ENCODE data around the gene HEXD.

HEXD gene

GRCh38 chr17:82487910-82488309 lies 69.8 kb downstream of the HEXD start:
- H2AK5ac ChIP-seq (ENCODE audit: low read length) = no peak overlapping the region
- no peaks in the 10 kb centered on the region for H3K79me1 ChIP-seq (ENCODE audit: low read length)
- no peak overlapping the region for H2BK5ac ChIP-seq (ENCODE audit: low read length)
- no peak overlapping the region for H3K4me3 ChIP-seq (ENCODE audit: low read length)
- no peaks in the 10 kb centered on the region for H3K27me3 ChIP-seq (ENCODE audit: insufficient read depth, low read length, poor library complexity)
- H4K5ac ChIP-seq (ENCODE audit: low read length) = no peak overlapping the region
- H3K4ac ChIP-seq (ENCODE audit: low read depth, low read length) = no peak overlapping the region
- no peak overlapping the region for H2BK15ac ChIP-seq (replicated peaks; ENCODE audit: low read depth)
- no peak overlapping the region for H4K8ac ChIP-seq (ENCODE audit: low read depth, low read length)
- H3K56ac ChIP-seq (ENCODE audit: low read length) = no peak overlapping the region
- H3K9ac ChIP-seq (ENCODE audit: low read length) = no peak overlapping the region
- no peak overlapping the region for H2BK120ac ChIP-seq (ENCODE audit: low read depth, low read length)
- H3K36me3 ChIP-seq (ENCODE audit: control insufficient read depth, insufficient read depth, low read length) = peaks cover 5% of the 10 kb centered on the region
- H3K4me1 ChIP-seq (ENCODE audit: control insufficient read depth, low read depth, low read length) = no peaks in the 10 kb centered on the region
- no peaks in the 10 kb centered on the region for H3K79me2 ChIP-seq (ENCODE audit: control insufficient read depth, insufficient read depth, low read length)
- no peak overlapping the region for H3K4me2 ChIP-seq (ENCODE audit: low read length)
- DNase-seq = no peak
- H3K18ac ChIP-seq (ENCODE audit: low read length) = no peak overlapping the region
- no peak overlapping the region for H3K23ac ChIP-seq (ENCODE audit: low read length)
- H3K27ac ChIP-seq (ENCODE audit: low read depth, low read length) = no peak overlapping the region
- WGBS (ENCODE audit: extremely low coverage, insufficient coverage, low lambda C conversion rate) = no CpG with 5 or more reads among the region's 14 CpGs

GRCh38 chr17:82489117-82489516 lies 71.0 kb downstream of the HEXD start:
- Histone ChIP-seq H3K4ac (ENCODE audit: low read depth, low read length) (no peak overlapping the region), H2BK120ac (ENCODE audit: low read depth, low read length) (no peak overlapping the region), H3K23ac (ENCODE audit: low read length) (no peak overlapping the region), H3K27me3 (ENCODE audit: insufficient read depth, low read length, poor library complexity) (no peaks in the 10 kb centered on the region), H3K9ac (ENCODE audit: low read length) (no peak overlapping the region), H3K4me1 (ENCODE audit: control insufficient read depth, low read depth, low read length) (no peaks in the 10 kb centered on the region), H2BK5ac (ENCODE audit: low read length) (no peak overlapping the region), H3K36me3 (ENCODE audit: control insufficient read depth, insufficient read depth, low read length) (peaks cover 5% of the 10 kb centered on the region), H3K27ac (ENCODE audit: low read depth, low read length) (no peak overlapping the region), H3K56ac (ENCODE audit: low read length) (no peak overlapping the region), H4K5ac (ENCODE audit: low read length) (no peak overlapping the region), H4K8ac (ENCODE audit: low read depth, low read length) (no peak overlapping the region), H3K4me2 (ENCODE audit: low read length) (no peak overlapping the region), H3K79me2 (ENCODE audit: control insufficient read depth, insufficient read depth, low read length) (no peaks in the 10 kb centered on the region), H3K18ac (ENCODE audit: low read length) (no peak overlapping the region), H2BK15ac (replicated peaks; ENCODE audit: low read depth) (no peak overlapping the region), H2AK5ac (ENCODE audit: low read length) (no peak overlapping the region), H3K4me3 (ENCODE audit: low read length) (no peak overlapping the region), H3K79me1 (ENCODE audit: low read length) (no peaks in the 10 kb centered on the region)
- WGBS (ENCODE audit: extremely low coverage, insufficient coverage, low lambda C conversion rate) = no CpG with 5 or more reads among the region's 8 CpGs
- DNase-seq = no peak

GRCh38 chr17:82489851-82490511 lies 71.8 kb downstream of the HEXD start:
- no peak overlapping the region for H2AK5ac ChIP-seq (ENCODE audit: low read length)
- H3K56ac ChIP-seq (ENCODE audit: low read length) = no peak overlapping the region
- no peak overlapping the region for H2BK120ac ChIP-seq (ENCODE audit: low read depth, low read length)
- H3K4ac ChIP-seq (ENCODE audit: low read depth, low read length) = no peak overlapping the region
- H4K8ac ChIP-seq (ENCODE audit: low read depth, low read length) = no peak overlapping the region
- H3K23ac ChIP-seq (ENCODE audit: low read length) = no peak overlapping the region
- DNase-seq = no peak
- H3K4me2 ChIP-seq (ENCODE audit: low read length) = no peak overlapping the region
- no peaks in the 10 kb centered on the region for H3K79me1 ChIP-seq (ENCODE audit: low read length)
- H3K9ac ChIP-seq (ENCODE audit: low read length) = no peak overlapping the region
- H3K18ac ChIP-seq (ENCODE audit: low read length) = no peak overlapping the region
- no peak overlapping the region for H2BK15ac ChIP-seq (replicated peaks; ENCODE audit: low read depth)
- H3K27me3 ChIP-seq (ENCODE audit: insufficient read depth, low read length, poor library complexity) = no peaks in the 10 kb centered on the region
- no peak overlapping the region for H3K27ac ChIP-seq (ENCODE audit: low read depth, low read length)
- no peak overlapping the region for H4K5ac ChIP-seq (ENCODE audit: low read length)
- peaks cover 5% of the 10 kb centered on the region for H3K36me3 ChIP-seq (ENCODE audit: control insufficient read depth, insufficient read depth, low read length)
- no peaks in the 10 kb centered on the region for H3K79me2 ChIP-seq (ENCODE audit: control insufficient read depth, insufficient read depth, low read length)
- no peak overlapping the region for H2BK5ac ChIP-seq (ENCODE audit: low read length)
- H3K4me1 ChIP-seq (ENCODE audit: control insufficient read depth, low read depth, low read length) = no peaks in the 10 kb centered on the region
- no CpG with 5 or more reads among the region's 21 CpGs for WGBS (ENCODE audit: extremely low coverage, insufficient coverage, low lambda C conversion rate)
- no peak overlapping the region for H3K4me3 ChIP-seq (ENCODE audit: low read length)

- no peak overlapping the region for H3K56ac ChIP-seq (ENCODE audit: low read length)
- no peaks in the 10 kb centered on the region for H3K27me3 ChIP-seq (ENCODE audit: insufficient read depth, low read length, poor library complexity)
- H3K18ac ChIP-seq (ENCODE audit: low read length) = no peak overlapping the region
- no peak overlapping the region for H3K9ac ChIP-seq (ENCODE audit: low read length)
- H2BK120ac ChIP-seq (ENCODE audit: low read depth, low read length) = no peak overlapping the region
- H3K23ac ChIP-seq (ENCODE audit: low read length) = peak overlapping the region; percentile 24
- H4K8ac ChIP-seq (ENCODE audit: low read depth, low read length) = no peak overlapping the region
- H3K79me2 ChIP-seq (ENCODE audit: control insufficient read depth, insufficient read depth, low read length) = no peaks in the 10 kb centered on the region
- H3K36me3 ChIP-seq (ENCODE audit: control insufficient read depth, insufficient read depth, low read length) = peaks cover 3% of the 10 kb centered on the region
- no peak overlapping the region for H3K4me2 ChIP-seq (ENCODE audit: low read length)
- H4K5ac ChIP-seq (ENCODE audit: low read length) = no peak overlapping the region
- H2BK5ac ChIP-seq (ENCODE audit: low read length) = no peak overlapping the region
- H2AK5ac ChIP-seq (ENCODE audit: low read length) = no peak overlapping the region
- no peak overlapping the region for H3K4ac ChIP-seq (ENCODE audit: low read depth, low read length)
- H3K79me1 ChIP-seq (ENCODE audit: low read length) = no peaks in the 10 kb centered on the region
- no peak overlapping the region for H3K27ac ChIP-seq (ENCODE audit: low read depth, low read length)
- H3K4me1 ChIP-seq (ENCODE audit: control insufficient read depth, low read depth, low read length) = no peaks in the 10 kb centered on the region
- no peak overlapping the region for H3K4me3 ChIP-seq (ENCODE audit: low read length)
- DNase-seq = no peak
- no peak overlapping the region for H2BK15ac ChIP-seq (replicated peaks; ENCODE audit: low read depth)
- no CpG with 5 or more reads among the region's 25 CpGs for WGBS (ENCODE audit: extremely low coverage, insufficient coverage, low lambda C conversion rate)
Measured at GRCh38 chr17:82490512-82491195, 72.5 kb downstream of the HEXD start.

- Histone ChIP-seq H3K9ac (ENCODE audit: low read length) (no peak overlapping the region), H3K79me1 (ENCODE audit: low read length) (no peaks in the 10 kb centered on the region), H3K18ac (ENCODE audit: low read length) (no peak overlapping the region), H2BK15ac (replicated peaks; ENCODE audit: low read depth) (no peak overlapping the region), H3K79me2 (ENCODE audit: control insufficient read depth, insufficient read depth, low read length) (no peaks in the 10 kb centered on the region), H2BK5ac (ENCODE audit: low read length) (no peak overlapping the region), H2BK120ac (ENCODE audit: low read depth, low read length) (no peak overlapping the region), H3K4me3 (ENCODE audit: low read length) (no peak overlapping the region), H4K8ac (ENCODE audit: low read depth, low read length) (no peak overlapping the region), H3K27me3 (ENCODE audit: insufficient read depth, low read length, poor library complexity) (no peaks in the 10 kb centered on the region), H3K4ac (ENCODE audit: low read depth, low read length) (no peak overlapping the region), H3K4me1 (ENCODE audit: control insufficient read depth, low read depth, low read length) (no peaks in the 10 kb centered on the region), H3K23ac (ENCODE audit: low read length) (no peak overlapping the region), H3K27ac (ENCODE audit: low read depth, low read length) (no peak overlapping the region), H3K4me2 (ENCODE audit: low read length) (no peak overlapping the region), H3K36me3 (ENCODE audit: control insufficient read depth, insufficient read depth, low read length) (peaks cover 3% of the 10 kb centered on the region), H2AK5ac (ENCODE audit: low read length) (no peak overlapping the region), H3K56ac (ENCODE audit: low read length) (no peak overlapping the region), H4K5ac (ENCODE audit: low read length) (no peak overlapping the region)
- no peak for DNase-seq
- WGBS (ENCODE audit: extremely low coverage, insufficient coverage, low lambda C conversion rate) = no CpG with 5 or more reads among the region's 10 CpGs
Measured at GRCh38 chr17:82491196-82491530, 73.0 kb downstream of the HEXD start.

- no peak overlapping the region for H3K4me3 ChIP-seq (ENCODE audit: low read length)
- H3K23ac ChIP-seq (ENCODE audit: low read length) = no peak overlapping the region
- no CpG with 5 or more reads among the region's 15 CpGs for WGBS (ENCODE audit: extremely low coverage, insufficient coverage, low lambda C conversion rate)
- H2BK120ac ChIP-seq (ENCODE audit: low read depth, low read length) = no peak overlapping the region
- no peak for DNase-seq
- H3K79me1 ChIP-seq (ENCODE audit: low read length) = no peaks in the 10 kb centered on the region
- no peak overlapping the region for H3K4ac ChIP-seq (ENCODE audit: low read depth, low read length)
- H3K56ac ChIP-seq (ENCODE audit: low read length) = no peak overlapping the region
- no peak overlapping the region for H4K5ac ChIP-seq (ENCODE audit: low read length)
- no peak overlapping the region for H2BK15ac ChIP-seq (replicated peaks; ENCODE audit: low read depth)
- H3K27ac ChIP-seq (ENCODE audit: low read depth, low read length) = no peak overlapping the region
- no peak overlapping the region for H2BK5ac ChIP-seq (ENCODE audit: low read length)
- no peak overlapping the region for H3K9ac ChIP-seq (ENCODE audit: low read length)
- H3K4me1 ChIP-seq (ENCODE audit: control insufficient read depth, low read depth, low read length) = no peaks in the 10 kb centered on the region
- H2AK5ac ChIP-seq (ENCODE audit: low read length) = no peak overlapping the region
- H3K36me3 ChIP-seq (ENCODE audit: control insufficient read depth, insufficient read depth, low read length) = peaks cover 3% of the 10 kb centered on the region
- no peaks in the 10 kb centered on the region for H3K27me3 ChIP-seq (ENCODE audit: insufficient read depth, low read length, poor library complexity)
- H3K4me2 ChIP-seq (ENCODE audit: low read length) = no peak overlapping the region
- no peak overlapping the region for H4K8ac ChIP-seq (ENCODE audit: low read depth, low read length)
- H3K18ac ChIP-seq (ENCODE audit: low read length) = no peak overlapping the region
- H3K79me2 ChIP-seq (ENCODE audit: control insufficient read depth, insufficient read depth, low read length) = no peaks in the 10 kb centered on the region
Measured at GRCh38 chr17:82491533-82491932, 73.4 kb downstream of the HEXD start.

Data from mesendoderm (in vitro differentiated cells).